DOHH2 (cell line): ENCODE measurements around the gene ZFP92.

Experiments
- H3F3A ChIP-seq: fragments of 200-600 bp; sonication (generic), shearing (Covaris generic); 2 replicates; pipeline ENCODE4 v1.6.0; 2016; ENCODE audit warnings: antibody characterized with exemption, mild to moderate bottlenecking; ENCODE audit not compliant: control insufficient read depth, insufficient read depth
- H3K27ac ChIP-seq: fragments of 200-600 bp; sonication (generic); 2 replicates; pipeline ENCODE4 v1.5.1; 2014; ENCODE audit warnings: low read depth, mild to moderate bottlenecking, low read length, moderate library complexity
- H3K27me3 ChIP-seq: fragments of 200-600 bp; sonication (generic); 2 replicates; pipeline ENCODE4 v1.6.1; 2014; ENCODE audit warnings: mild to moderate bottlenecking, low read length, mixed read lengths; ENCODE audit not compliant: control insufficient read depth
- H3K36me3 ChIP-seq: fragments of 200-600 bp; sonication (generic); 2 replicates; pipeline ENCODE4 v1.6.1; 2014; ENCODE audit warnings: mild to moderate bottlenecking, low read length, moderate library complexity, mixed read lengths; ENCODE audit not compliant: control insufficient read depth
- H3K4me1 ChIP-seq: fragments of 200-600 bp; sonication (generic); 2 replicates; pipeline ENCODE4 v1.6.1; 2014; ENCODE audit warnings: mild to moderate bottlenecking, low read length, mixed read lengths; ENCODE audit not compliant: control insufficient read depth
- H3K4me2 ChIP-seq: fragments of 200-600 bp; sonication (generic); 2 replicates; pipeline ENCODE4 v1.6.0; 2014; ENCODE audit warnings: mild to moderate bottlenecking, low read length, moderate library complexity
- H3K4me3 ChIP-seq: fragments of 200-600 bp; sonication (generic); 2 replicates; pipeline ENCODE4 v1.5.1; 2014; ENCODE audit warnings: mild to moderate bottlenecking, low read length, mixed read lengths
- H3K79me2 ChIP-seq: fragments of 200-600 bp; sonication (generic); 2 replicates; pipeline ENCODE4 v1.6.1; 2014; ENCODE audit warnings: mild to moderate bottlenecking, low read length, mixed read lengths; ENCODE audit not compliant: control insufficient read depth
- H3K9me2 ChIP-seq: fragments of 200-600 bp; sonication (generic); replicated peaks from 2 replicates; pipeline ENCODE4 v1.6.1; 2014; ENCODE audit warnings: mild to moderate bottlenecking, low read length, mixed read lengths; ENCODE audit not compliant: control insufficient read depth
- H3K9me3 ChIP-seq: fragments of 200-600 bp; sonication (generic); 2 replicates; pipeline ENCODE4 v1.6.1; 2014; ENCODE audit warnings: antibody characterized with exemption, low read length, mixed read lengths; ENCODE audit not compliant: control insufficient read depth, insufficient read depth
- H4K20me1 ChIP-seq: fragments of 200-600 bp; sonication (generic); 2 replicates; pipeline ENCODE4 v1.6.0; 2014; ENCODE audit warnings: low read depth, mild to moderate bottlenecking, antibody characterized with exemption, low read length, moderate library complexity; ENCODE audit not compliant: control insufficient read depth, insufficient read depth
- CTCF ChIP-seq: fragments of 200-600 bp; sonication (generic); IDR thresholded peaks from one replicate; pipeline ENCODE4 v1.5.1; 2014; ENCODE audit warnings: antibody characterized with exemption, mild to moderate bottlenecking, low read depth, low read length; ENCODE audit not compliant: poor library complexity, severe bottlenecking
- EZH2phosphoT487 ChIP-seq: fragments of 200-600 bp; sonication (generic); IDR thresholded peaks from 2 replicates; pipeline ENCODE4 v1.6.1; 2017; ENCODE audit warnings: borderline replicate concordance, mild to moderate bottlenecking, antibody characterized with exemption, low read length, moderate library complexity, mixed read lengths

The ZFP92 gene

DNA sequence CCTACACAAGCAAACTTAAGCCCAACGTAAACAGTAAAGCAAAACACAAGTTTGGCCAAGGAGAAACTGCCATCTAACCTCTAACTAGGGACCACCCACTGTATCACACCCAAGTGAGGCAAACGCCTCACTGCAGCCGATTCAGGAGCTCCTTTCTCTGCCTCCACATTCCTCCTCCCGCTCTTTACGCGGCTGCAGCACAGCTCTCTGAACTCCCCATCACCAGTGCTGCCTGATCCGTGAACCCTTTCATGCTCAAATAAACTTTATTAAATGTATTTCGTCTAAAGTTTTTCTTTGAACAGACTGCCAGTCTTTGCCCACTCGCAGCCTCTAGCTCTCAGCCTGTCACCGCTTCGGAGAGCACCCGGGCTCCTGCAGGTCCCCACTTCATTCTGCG lies 16.7 kb upstream of the ZFP92 start:
- Histone ChIP-seq H3K9me2 (no peaks in the 10 kb centered on the region), H3F3A (no peaks in the 10 kb centered on the region), H3K27ac (no peak overlapping the region), H3K79me2 (no peaks in the 10 kb centered on the region), H3K36me3 (no peaks in the 10 kb centered on the region), H3K4me3 (no peak overlapping the region), H3K4me1 (no peaks in the 10 kb centered on the region), H3K27me3 (no peaks in the 10 kb centered on the region), H3K4me2 (no peak overlapping the region), H3K9me3 (no peaks in the 10 kb centered on the region), H4K20me1 (no peaks in the 10 kb centered on the region)
- TF ChIP-seq EZH2phosphoT487, result no peak
- TF ChIP-seq CTCF, result no peak

DNA sequence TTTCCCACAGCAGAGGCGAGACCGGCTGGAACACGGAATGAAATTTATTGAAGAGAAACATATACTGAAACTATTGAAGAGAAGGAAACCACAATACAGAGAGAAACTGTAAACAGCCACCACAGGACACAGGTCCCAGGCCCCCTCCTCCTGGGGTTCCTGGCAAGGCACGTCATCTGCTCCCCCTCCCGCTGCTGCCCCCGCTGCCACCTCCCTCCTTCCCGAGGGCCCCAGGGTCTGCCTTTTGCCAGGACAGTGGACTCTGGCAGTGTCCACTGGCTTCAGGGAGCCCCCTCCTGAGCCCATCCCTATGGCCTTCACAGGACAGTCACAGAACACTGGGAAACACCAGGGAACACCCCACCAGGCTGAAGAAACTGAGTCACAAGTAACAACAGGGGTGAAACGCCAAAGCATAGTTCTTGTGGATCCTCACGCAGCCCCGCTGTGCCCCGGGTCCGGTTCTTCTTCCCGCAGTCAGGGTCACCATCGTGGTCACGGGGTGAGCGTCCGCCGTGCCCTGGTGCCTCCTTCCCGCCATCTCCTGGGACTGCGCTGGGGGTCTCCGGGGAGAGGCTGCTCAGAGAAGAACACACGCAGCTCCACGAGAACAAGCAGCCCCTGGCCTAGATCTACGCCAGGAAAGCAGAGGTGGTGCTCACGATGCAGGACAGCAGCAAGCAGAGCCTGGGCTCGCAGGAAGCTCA lies 15.5 kb upstream of the ZFP92 start:
- H3K4me3 ChIP-seq, result no peak overlapping the region
- no peaks in the 10 kb centered on the region for H4K20me1 ChIP-seq
- no peaks in the 10 kb centered on the region for H3K27me3 ChIP-seq
- no peaks in the 10 kb centered on the region for H3F3A ChIP-seq
- H3K36me3 ChIP-seq, result no peaks in the 10 kb centered on the region
- TF ChIP-seq EZH2phosphoT487 (no peak), CTCF (no peak)
- H3K9me3 ChIP-seq, result no peaks in the 10 kb centered on the region
- no peaks in the 10 kb centered on the region for H3K79me2 ChIP-seq
- no peaks in the 10 kb centered on the region for H3K4me1 ChIP-seq
- H3K9me2 ChIP-seq, result no peaks in the 10 kb centered on the region
- no peak overlapping the region for H3K27ac ChIP-seq
- H3K4me2 ChIP-seq, result no peak overlapping the region

DNA sequence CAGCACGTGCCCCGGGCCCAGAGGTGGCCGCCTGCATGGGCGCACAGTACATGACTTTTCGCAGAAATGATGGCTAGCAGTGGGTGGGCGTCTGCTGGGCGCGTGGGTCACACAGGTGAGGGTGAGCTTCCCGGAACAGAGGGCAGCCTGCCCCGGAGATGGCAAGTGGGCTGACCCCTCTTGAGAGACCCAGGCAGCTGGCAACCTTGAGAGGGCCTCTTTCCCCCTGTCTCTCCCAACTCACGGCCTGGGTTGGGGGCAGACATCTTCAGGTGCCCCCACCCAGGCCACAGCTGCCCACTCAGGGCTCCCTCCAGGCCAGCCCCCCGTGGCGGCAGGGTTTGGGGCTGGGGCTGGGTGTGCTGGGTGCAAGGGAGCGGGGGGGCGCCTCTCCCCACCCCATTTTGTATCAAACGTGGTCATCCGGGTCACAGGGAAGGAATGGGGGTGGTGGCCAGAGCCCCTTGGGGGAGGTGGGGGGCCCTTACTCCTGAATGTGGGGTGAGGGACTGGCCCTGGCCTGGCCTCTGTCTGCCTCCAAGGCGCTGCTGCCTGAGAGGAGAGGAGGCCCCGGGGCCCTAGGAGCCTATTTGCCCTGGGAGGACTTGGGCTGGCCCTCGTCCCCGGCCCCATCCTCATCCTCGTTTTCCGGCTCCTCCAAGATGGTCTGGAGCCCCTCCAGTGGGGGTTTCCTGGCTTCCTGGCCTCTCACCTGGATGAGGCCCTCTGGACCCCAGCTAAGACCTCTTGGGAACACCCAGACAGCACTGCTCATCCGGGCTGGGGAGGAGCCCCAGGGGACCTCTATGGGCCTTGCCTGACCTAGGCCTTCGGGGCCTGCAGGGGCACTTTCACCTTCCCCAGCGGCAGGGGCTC lies 14.7 kb upstream of the ZFP92 start:
- no peaks in the 10 kb centered on the region for H3F3A ChIP-seq
- no peak overlapping the region for H3K4me2 ChIP-seq
- H4K20me1 ChIP-seq, result no peaks in the 10 kb centered on the region
- H3K9me3 ChIP-seq, result no peaks in the 10 kb centered on the region
- no peak for TF ChIP-seq CTCF
- TF ChIP-seq EZH2phosphoT487, result no peak
- H3K79me2 ChIP-seq, result no peaks in the 10 kb centered on the region
- no peaks in the 10 kb centered on the region for H3K27me3 ChIP-seq
- H3K27ac ChIP-seq, result no peak overlapping the region
- H3K4me3 ChIP-seq, result no peak overlapping the region
- no peaks in the 10 kb centered on the region for H3K4me1 ChIP-seq
- no peaks in the 10 kb centered on the region for H3K36me3 ChIP-seq
- no peaks in the 10 kb centered on the region for H3K9me2 ChIP-seq
